ENCODE measurements around the gene ZFAND3.
"Not testable (repeated sequence)": the region's sequence is repeated elsewhere in the genome, so short reads cannot be mapped to it uniquely, and the experiment has no call there.

The ZFAND3 gene

DNA sequence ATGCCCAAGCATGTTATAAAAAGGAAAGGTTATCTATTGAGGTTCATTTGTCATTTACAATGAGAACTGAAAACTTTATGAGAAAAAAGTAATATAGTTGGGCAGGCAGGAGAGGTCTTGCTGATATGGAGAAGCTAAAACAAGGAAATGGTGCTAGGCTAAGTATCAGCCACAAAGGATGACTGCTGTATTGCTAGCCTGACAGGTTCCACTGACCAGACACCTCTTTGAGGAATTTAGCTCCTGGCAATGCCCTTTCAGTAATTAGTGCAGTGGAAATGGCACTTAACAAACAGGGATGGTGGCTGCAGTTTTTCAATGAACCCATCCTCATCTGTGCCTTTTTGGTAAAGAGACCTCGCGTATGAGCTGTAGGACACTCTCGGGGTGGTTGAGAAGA is 284.4 kb downstream of the ZFAND3 start:
- FAIRE-seq = no peak

GRCh38 chr6:38105066-38105465 is 285.5 kb downstream of the ZFAND3 start:
- FAIRE-seq = no peak

GRCh38 chr6:38107073-38107472 is 287.5 kb downstream of the ZFAND3 start:
- no peak for FAIRE-seq

GRCh38 chr6:38110481-38110971 is 291.0 kb downstream of the ZFAND3 start:
- no peak for FAIRE-seq

- no peak for FAIRE-seq
Measured at GRCh38 chr6:38112181-38112580, 292.7 kb downstream of the ZFAND3 start.

DNA sequence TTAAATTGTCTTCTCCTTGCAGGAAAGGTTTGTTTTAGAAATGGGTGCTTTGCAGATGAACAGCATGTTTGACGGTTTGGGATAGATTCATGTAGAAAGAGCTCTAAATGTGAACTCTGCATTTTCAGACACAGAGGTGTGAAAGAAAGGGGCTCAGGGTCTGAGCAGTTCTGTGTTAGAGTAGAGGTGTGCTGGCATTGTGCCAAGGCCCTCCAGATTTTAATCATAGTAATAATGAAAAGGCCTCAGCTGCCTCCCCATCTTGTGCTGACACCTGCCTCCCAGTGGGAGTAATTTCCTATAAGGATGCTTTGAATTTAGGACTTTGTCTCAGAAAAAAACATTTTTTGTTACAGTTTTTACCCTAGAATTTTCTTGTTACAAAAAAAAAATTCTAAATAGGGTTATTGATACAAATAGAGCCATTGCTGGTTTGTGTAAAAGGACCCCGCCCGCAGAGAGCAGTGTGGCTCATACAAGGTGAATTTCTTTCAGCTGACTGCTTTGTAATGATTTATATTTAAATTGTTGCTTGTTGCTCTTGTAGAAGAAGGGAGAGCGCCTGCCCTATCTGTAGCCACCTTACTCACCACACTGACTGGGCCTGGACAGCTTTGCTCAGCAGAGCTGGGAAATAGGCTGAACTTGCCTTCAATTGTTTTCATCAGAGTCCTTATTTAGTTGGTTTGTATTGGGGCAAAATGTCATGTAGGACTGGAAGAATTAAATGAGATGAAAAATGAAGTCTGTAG is 294.5 kb downstream of the ZFAND3 start:
- no peak for FAIRE-seq

- FAIRE-seq = no peak
Measured at GRCh38 chr6:38114976-38115625, 295.6 kb downstream of the ZFAND3 start.

DNA sequence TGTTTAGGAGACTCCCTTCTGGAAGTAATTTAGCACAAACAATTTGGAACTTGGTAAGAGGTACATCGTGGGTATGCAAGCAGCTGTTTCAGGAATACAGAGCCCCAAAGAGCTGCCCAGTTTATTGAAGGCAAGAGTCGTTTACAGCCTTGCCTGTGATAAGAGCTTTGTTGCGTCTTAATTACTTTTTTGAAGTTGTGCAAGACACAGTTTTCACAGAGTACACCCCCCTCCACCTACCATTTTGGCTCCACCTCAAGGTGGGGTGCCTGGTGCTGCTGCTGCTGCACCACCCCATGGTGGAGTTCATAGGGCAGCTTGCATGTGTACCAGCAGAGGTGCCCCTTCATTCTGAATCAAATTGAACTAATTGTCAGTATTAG is 296.1 kb downstream of the ZFAND3 start:
- no peak for FAIRE-seq

- no peak for FAIRE-seq
Measured at GRCh38 chr6:38116248-38116647, 296.7 kb downstream of the ZFAND3 start.

GRCh38 chr6:38117281-38117680 is 297.8 kb downstream of the ZFAND3 start:
- FAIRE-seq = no peak

DNA sequence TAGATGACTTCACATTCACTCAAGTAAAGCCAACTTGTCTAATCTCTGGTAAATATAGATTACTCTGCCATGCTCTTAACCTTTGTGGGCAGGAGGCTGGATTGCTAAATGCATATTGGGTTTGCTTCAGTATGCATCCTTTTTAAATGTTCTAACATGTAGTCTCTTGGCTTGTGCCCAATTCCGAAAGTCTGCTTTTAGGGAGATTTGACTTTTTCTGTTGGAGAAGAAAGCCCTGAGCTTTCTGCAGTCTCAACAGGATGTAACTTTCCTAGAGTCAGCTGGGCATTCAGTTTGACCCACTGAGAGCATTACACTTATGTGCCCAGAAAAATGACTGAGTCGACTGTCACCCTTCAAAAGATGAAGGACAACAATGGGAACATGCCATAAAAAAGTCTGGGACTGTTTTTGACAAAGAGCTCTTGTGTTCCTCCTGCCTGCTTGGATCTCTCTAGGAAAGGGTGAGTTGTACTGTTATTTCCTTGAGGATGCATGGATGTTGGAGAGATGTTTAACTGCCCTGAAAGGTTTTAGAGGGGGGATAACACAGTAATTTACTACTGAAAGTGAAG is 299.4 kb downstream of the ZFAND3 start:
- FAIRE-seq = no peak

DNA sequence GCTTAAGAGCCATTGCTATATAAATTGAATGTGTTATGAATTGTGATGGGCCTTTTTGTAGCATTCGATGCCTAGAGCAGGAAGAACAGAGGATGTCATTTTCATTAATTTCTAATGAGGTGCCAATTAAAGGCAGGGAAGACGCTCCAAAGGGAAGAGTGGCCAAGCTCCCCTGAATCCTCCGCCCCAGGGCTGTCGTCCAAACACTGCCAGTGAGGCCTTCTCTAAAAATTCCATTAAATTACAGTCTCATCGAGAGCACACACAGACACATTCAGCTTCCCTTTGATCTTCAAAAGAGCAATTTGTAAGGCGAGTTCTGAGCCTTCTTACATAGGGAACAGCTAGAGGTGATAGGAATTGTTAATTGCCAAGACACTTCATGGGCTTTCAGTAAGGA is 300.0 kb downstream of the ZFAND3 start:
- no peak for FAIRE-seq

DNA sequence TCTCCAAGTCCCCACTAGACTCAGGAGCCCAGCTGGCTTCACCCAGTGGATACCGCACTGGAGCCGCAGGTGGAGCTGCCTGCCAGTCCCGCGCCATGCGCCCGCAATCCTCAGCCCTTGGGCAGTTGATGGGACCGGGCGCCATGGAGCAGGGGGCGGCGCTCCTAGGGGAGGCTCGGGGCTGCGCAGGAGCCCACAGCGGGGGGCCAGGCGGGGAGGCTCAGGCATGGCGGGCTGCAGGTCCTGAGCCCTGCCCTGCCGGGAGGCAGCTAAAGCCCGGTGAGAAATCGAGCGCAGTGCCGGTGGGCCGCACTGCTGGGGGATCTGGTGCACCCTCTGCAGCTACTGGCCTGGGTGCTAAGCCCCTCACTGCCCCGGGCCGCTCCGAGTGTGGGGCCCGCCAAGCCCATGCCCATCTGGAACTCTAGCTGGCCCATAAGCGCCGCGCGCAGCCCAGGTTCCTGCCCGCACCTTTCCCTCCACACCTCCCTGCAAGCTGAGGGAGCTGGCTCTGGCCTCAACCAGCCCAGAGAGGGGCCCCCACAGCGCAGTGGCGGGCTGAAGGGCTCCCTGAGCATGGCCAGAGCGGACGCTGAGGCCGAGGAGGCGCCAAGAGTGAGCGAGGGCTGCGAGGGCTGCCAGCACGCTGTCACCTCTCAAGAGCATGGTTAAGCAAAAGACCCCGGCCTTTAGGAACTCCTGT is 304.8 kb downstream of the ZFAND3 start:
- not testable (repeated sequence) for FAIRE-seq

DNA sequence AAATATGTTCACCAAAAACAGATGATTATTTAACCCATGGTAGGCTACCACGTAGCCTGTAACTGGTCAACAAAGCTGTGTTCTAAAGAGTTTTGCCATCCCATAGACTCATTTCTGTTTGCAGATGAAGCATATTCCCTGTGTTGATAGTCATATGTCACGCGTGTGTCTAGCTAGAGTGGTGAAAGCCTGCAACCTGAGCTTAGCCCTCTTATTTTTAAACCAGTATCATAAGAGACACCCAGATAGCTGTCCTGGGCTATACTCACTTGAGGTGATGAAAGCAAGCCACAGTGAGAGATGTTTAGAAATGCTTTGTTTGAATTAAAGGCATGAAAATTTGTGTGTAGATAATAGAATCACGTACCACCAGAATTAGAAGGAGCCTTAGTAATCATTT is 307.8 kb downstream of the ZFAND3 start:
- no peak for FAIRE-seq

- no peak for FAIRE-seq
Measured at GRCh38 chr6:38131527-38131965, 312.0 kb downstream of the ZFAND3 start.

- FAIRE-seq = no peak
Measured at GRCh38 chr6:38133932-38134703, 314.6 kb downstream of the ZFAND3 start.

DNA sequence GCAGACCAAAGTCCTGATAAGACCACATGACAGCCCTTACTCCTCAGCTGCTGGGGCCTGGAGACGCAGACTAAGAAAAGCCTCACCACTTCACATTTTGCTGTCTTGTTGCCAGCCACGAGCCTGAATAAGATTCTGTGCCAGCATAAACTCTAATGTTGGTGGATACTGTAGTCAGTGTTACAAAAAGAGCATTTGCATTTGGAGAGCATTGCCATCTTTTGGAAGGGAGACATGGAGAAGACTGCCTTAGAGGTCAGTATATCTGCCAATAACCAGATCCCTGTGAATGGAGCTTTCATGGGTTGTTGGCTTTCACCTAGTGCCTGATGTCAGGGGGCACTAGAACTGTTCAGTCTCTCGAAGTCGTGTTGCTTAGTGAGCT is 315.2 kb downstream of the ZFAND3 start:
- FAIRE-seq = no peak

- no peak for FAIRE-seq
Measured at GRCh38 chr6:38136547-38136946, 317.0 kb downstream of the ZFAND3 start.

GRCh38 chr6:38137608-38138265 is 318.2 kb downstream of the ZFAND3 start:
- no peak for FAIRE-seq

GRCh38 chr6:38138374-38138773 is 318.8 kb downstream of the ZFAND3 start:
- no peak for FAIRE-seq

DNA sequence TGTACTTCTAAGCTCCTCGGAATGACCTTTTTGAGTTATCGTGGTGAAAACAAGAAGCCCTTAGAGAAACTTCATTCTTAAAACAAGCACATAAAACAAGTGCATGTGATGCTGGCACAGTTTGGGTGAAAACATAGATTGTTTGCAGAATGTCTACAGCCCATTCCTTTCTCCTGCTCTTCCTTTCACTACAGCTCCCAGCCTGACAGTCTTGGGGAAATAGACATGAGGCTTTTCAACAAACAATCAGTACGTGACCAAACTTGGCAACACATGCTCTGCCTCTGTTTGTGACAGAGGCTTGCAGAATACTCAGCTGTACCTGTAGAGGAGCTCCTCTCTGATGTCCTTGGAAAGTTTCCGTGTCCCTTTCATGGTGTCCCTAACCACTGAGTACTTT is 321.6 kb downstream of the ZFAND3 start:
- no peak for FAIRE-seq

DNA sequence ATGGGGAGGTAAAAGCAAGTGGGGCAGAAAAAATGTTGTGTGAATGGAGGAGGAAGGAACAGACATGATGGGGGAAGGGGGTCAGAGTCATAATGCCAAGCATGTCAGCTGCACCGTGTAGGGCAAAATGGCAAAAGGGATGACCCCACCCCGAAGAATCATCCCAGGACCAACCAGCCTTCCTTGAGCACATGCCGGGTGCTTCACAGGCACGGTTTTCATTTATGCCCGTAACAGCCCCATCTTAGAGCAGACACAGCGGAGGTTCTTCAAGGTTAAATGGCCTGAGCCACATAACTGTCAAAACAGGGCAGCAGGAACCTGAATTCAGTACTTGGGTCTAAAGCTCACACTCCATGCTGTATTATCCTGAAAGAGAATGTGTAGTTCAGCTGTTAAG is 322.2 kb downstream of the ZFAND3 start:
- no peak for FAIRE-seq
